Measurements from ENCODE around the gene VSIG10L2.

DNA sequence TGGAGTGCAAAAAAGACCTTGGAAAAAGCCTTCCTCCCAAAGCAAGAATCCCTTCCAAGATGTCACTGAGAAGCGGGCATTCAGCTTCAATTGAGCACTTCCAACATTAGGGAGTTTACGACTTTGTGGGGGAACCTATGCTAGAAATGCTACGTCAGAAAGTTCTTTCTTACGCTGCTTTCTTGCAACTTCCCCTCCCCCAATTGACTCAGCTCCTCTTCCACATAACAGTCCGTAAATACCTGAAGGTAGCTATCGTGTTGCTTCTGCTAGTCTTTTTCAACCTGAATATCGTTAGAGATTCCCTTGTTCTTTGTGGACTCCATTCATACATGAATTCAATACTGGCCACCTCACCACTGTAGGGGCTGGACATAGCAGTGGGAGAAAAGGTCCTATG lies 47.0 kb downstream of the VSIG10L2 start:
- TF ChIP-seq, protein P1, sequence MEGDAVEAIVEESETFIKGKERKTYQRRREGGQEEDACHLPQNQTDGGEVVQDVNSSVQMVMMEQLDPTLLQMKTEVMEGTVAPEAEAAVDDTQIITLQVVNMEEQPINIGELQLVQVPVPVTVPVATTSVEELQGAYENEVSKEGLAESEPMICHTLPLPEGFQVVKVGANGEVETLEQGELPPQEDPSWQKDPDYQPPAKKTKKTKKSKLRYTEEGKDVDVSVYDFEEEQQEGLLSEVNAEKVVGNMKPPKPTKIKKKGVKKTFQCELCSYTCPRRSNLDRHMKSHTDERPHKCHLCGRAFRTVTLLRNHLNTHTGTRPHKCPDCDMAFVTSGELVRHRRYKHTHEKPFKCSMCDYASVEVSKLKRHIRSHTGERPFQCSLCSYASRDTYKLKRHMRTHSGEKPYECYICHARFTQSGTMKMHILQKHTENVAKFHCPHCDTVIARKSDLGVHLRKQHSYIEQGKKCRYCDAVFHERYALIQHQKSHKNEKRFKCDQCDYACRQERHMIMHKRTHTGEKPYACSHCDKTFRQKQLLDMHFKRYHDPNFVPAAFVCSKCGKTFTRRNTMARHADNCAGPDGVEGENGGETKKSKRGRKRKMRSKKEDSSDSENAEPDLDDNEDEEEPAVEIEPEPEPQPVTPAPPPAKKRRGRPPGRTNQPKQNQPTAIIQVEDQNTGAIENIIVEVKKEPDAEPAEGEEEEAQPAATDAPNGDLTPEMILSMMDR (IDR thresholded peaks at IDR 0.05), result no peak
- TF ChIP-seq POLR2A (IDR thresholded peaks at IDR 0.05), result no peak
